KMS-11 (cell line): ENCODE results near the gene C16orf92.

Source experiments
- H2AFZ ChIP-seq: fragments of 200-600 bp; sonication (generic); 2 replicates; pipeline ENCODE4 v1.6.1; 2016; ENCODE audit warnings: antibody characterized with exemption, mixed run types, low read depth
- H3K27ac ChIP-seq: fragments of 200-600 bp; sonication (generic); 2 replicates; pipeline ENCODE4 v1.6.1; 2016; ENCODE audit warnings: mild to moderate bottlenecking, mixed run types
- H3K27me3 ChIP-seq: fragments of 200-600 bp; sonication (generic); 2 replicates; pipeline ENCODE4 v1.6.1; 2017; ENCODE audit warnings: mild to moderate bottlenecking, low read depth, mixed run types, moderate library complexity; ENCODE audit not compliant: insufficient read depth
- H3K36me3 ChIP-seq: fragments of 200-600 bp; sonication (generic); 2 replicates; pipeline ENCODE4 v1.6.1; 2017; ENCODE audit warnings: mild to moderate bottlenecking, mixed run types; ENCODE audit not compliant: insufficient read depth
- H3K4me1 ChIP-seq: fragments of 200-600 bp; sonication (generic); 2 replicates; pipeline ENCODE4 v1.6.1; 2016; ENCODE audit warnings: mild to moderate bottlenecking, low read depth, mixed run types; ENCODE audit not compliant: poor library complexity, severe bottlenecking
- H3K4me2 ChIP-seq: fragments of 200-600 bp; sonication (generic); 2 replicates; pipeline ENCODE4 v1.7.0; 2016; ENCODE audit warnings: mild to moderate bottlenecking, mixed run types
- H3K4me3 ChIP-seq: fragments of 200-600 bp; sonication (generic); IDR thresholded peaks from 2 replicates; pipeline ENCODE4 v1.6.1; 2017; ENCODE audit warnings: low read depth, low read length, mixed read lengths; ENCODE audit not compliant: insufficient read depth
- H3K79me2 ChIP-seq: fragments of 200-600 bp; sonication (generic); 2 replicates; pipeline ENCODE4 v1.6.1; 2016; ENCODE audit warnings: low read depth, mixed run types; ENCODE audit not compliant: insufficient read depth
- H3K9ac ChIP-seq: fragments of 200-600 bp; sonication (generic); 2 replicates; pipeline ENCODE4 v1.6.1; 2016; ENCODE audit warnings: mild to moderate bottlenecking, mixed run types
- H4K20me1 ChIP-seq: fragments of 200-600 bp; sonication (generic); 2 replicates; pipeline ENCODE4 v1.6.1; 2016; ENCODE audit warnings: mild to moderate bottlenecking, mixed run types; ENCODE audit not compliant: insufficient read depth
- CTCF ChIP-seq: fragments of 200-600 bp; sonication (generic); conservative IDR thresholded peaks from 2 replicates; pipeline ENCODE4 v1.6.1; 2017; ENCODE audit warnings: low read depth, mild to moderate bottlenecking, antibody characterized with exemption, low read length, moderate library complexity, mixed read lengths

The C16orf92 gene

GRCh38 chr16:30027588-30028437 is 4.8 kb downstream of the C16orf92 start:
- H3K4me2 ChIP-seq = no peak overlapping the region
- H3K27me3 ChIP-seq = peaks cover 93% of the 10 kb centered on the region
- H3K9ac ChIP-seq = no peak overlapping the region
- H3K27ac ChIP-seq = no peak overlapping the region
- no peak overlapping the region for H3K4me3 ChIP-seq
- no peaks in the 10 kb centered on the region for H3K79me2 ChIP-seq
- H3K36me3 ChIP-seq = no peaks in the 10 kb centered on the region
- TF ChIP-seq CTCF = no peak
- no peaks in the 10 kb centered on the region for H4K20me1 ChIP-seq
- peaks cover 3% of the 10 kb centered on the region for H3K4me1 ChIP-seq
- H2AFZ ChIP-seq = no peak overlapping the region

GRCh38 chr16:30028438-30029076 is 5.6 kb downstream of the C16orf92 start:
- H3K4me2 ChIP-seq = no peak overlapping the region
- H3K27me3 ChIP-seq = peaks cover 85% of the 10 kb centered on the region
- peaks cover 3% of the 10 kb centered on the region for H3K4me1 ChIP-seq
- no peak overlapping the region for H3K9ac ChIP-seq
- H3K4me3 ChIP-seq = no peak overlapping the region
- H4K20me1 ChIP-seq = no peaks in the 10 kb centered on the region
- no peaks in the 10 kb centered on the region for H3K79me2 ChIP-seq
- no peak overlapping the region for H2AFZ ChIP-seq
- no peaks in the 10 kb centered on the region for H3K36me3 ChIP-seq
- no peak overlapping the region for H3K27ac ChIP-seq
- TF ChIP-seq CTCF = no peak

GRCh38 chr16:30030011-30030685 is 7.2 kb downstream of the C16orf92 start:
- peaks cover 3% of the 10 kb centered on the region for H3K4me1 ChIP-seq
- peaks cover 77% of the 10 kb centered on the region for H3K27me3 ChIP-seq
- no peak overlapping the region for H3K4me3 ChIP-seq
- H3K4me2 ChIP-seq = no peak overlapping the region
- TF ChIP-seq CTCF = no peak
- H4K20me1 ChIP-seq = no peaks in the 10 kb centered on the region
- H2AFZ ChIP-seq = no peak overlapping the region
- H3K79me2 ChIP-seq = no peaks in the 10 kb centered on the region
- H3K36me3 ChIP-seq = no peaks in the 10 kb centered on the region
- H3K9ac ChIP-seq = no peak overlapping the region
- no peak overlapping the region for H3K27ac ChIP-seq

GRCh38 chr16:30030841-30031413 is 7.9 kb downstream of the C16orf92 start, which contains the start of gene TLCD3B:
TSS of gene TLCD3B (minus strand) at chr16:30031271. CDS start at chr16:30030527, 744 bp downstream.
- no peak within 1 kb of the TSS for H2AFZ ChIP-seq
- H3K4me2 ChIP-seq = no peak within 1 kb of the TSS
- no peak within 1 kb of the TSS for H3K9ac ChIP-seq
- no peaks in the 10 kb centered on the region for H3K79me2 ChIP-seq
- H3K36me3 ChIP-seq = no peaks in the 10 kb centered on the region
- TF ChIP-seq CTCF = no peak
- H3K4me1 ChIP-seq = peaks cover 3% of the 10 kb centered on the region
- H4K20me1 ChIP-seq = no peaks in the 10 kb centered on the region
- peaks cover 72% of the 10 kb centered on the region for H3K27me3 ChIP-seq
- no peak within 1 kb of the TSS for H3K27ac ChIP-seq
- no peak within 1 kb of the TSS for H3K4me3 ChIP-seq
